Fibroblast of gingiva (primary cell): Measurements from ENCODE around the gene METTL22.

Experiments
- DNase-seq: peaks from one replicate; pipeline ENCODE4 v3.0.0-alpha.2; 2011; ENCODE audit warnings: low read depth

METTL22 gene

DNA sequence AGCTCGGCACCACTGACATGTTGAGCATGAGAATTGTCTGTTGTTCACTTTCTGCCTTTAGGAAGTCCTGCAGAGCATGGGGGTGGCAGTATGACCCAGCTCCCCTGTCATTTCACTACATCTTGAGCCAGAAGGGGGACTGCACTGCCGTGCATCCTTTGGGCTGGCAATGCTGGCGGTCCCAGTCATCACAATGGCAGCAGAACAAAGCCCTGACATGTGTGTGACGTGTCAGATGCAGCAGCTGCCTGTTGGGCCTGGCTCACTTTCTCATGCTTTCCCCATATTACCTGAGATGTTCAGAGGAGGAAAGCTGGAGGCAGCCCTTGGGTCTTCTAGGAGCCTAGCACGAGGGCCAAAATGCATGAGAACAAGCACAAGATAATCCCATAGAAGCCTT lies 46.6 kb downstream of the METTL22 start:
- no peak for DNase-seq

DNA sequence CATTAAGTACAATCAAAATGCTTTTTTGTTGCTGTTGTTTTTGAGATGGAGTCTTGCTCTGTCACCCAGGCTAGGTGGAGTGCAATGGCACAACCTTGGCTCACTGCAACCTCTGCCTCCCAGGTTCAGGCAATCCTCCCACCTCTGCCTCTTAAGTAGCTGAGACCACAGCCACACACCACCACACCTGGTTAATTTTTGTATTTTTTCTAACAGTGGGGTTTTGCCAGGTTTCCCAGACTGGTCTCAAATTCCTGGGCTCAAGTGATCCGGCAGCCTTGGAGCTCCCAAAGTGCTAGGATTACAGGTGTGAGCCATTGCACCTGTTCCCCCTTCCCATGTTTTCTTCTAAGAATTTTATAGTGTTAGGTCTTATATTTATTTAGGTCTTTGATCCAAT lies 48.0 kb downstream of the METTL22 start:
- no peak for DNase-seq

DNA sequence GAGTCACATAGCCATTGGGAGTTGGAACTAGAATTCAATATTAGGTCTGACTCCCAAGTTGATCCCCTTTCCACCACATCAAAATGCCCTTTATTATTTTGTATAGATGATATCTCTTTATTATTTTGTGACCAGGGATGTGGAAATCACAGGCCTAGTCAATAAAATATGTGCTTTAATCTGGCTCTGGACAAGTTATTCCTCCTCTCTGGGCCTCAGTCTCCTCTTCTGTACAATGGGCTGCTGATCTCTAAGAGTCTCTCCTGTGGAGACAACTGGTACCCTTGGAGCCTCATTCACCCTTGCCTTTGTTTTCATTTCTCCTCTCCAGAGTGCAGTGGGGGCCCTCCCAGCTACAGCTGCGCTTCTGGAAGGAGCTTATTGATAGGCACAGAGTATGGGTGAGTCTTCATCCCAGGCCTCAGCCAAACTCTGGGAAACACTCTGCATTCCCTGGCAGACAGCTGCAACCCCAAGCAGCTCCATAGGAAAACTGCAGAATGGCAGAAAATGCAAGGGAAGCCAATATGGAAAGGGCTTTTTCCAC lies 48.6 kb downstream of the METTL22 start:
- DNase-seq = no peak

DNA sequence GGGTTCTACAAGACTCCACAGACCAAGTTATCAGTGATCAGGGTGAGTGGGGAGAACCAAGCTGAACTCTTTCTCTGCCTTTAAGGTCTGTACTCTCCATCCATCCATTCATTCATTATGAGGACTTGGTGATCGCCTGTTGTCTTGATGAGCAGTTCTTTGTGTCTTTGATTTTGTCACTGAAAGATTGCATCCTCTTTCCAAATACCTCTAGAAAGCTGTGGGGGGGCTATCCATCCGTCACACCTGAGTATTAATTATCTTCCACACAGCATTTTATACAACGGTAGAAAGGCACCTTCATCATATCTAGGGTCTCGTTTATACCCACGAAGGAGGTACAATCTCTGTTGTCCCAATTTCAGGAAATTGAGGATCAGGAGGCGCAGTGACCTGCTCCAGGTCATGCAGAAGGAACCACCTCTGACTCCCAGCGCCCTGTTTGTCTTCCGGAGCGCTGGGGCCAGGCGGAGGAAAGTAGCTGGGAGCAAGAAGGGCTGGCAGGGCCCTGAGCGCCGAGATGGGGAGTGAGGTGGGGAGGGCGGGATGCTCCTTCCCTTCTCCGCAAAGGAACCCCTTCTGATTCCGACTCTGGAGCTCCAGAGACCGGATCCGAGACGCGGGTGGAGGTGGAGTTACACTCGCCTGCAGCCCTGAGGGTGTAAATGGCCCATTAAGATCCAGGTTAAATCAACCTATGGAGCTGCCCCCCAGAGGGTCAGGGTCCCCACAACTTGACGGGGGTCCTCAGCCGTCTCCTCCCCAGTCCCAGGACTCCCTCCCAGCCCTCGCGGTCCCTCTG lies 52.3 kb downstream of the METTL22 start:
- no peak for DNase-seq

DNA sequence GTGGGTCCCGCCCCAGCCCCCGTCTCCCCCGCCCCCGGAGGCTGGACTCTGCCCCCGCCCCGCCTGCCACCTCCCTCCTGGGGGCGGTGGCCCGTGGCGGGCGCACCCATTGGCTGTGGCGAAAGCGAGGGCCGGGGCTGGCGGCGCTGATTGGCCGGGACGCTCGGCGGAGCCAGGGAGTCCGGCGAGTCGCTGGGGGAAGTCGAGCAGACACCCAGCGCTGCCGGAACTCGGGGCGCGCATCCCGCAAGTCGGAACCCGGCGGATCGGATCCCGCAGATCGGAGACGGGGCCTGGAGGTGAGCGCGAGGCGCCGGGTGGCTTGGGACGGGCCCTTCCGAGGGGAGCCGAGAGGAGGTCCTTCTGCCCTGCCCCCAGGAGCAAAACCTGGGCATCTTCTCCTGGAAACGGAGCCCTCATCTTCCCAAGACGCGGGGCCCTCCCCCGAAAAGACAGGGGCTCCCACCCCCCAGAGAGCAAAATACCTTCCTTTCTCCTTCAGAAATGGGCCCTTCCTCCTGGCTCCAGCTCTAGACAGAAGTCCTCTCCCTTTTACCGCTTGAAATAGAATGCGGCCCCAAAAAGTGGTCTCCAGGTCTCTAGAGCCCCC lies 53.0 kb downstream of the METTL22 start, which contains the start of gene ABAT:
Gene ABAT (plus strand): TSS at position 205 of the 610 bp plus-strand sequence. CDS start 61,123 bp downstream, outside the sequence.
- peak; percentile 75 for DNase-seq

DNA sequence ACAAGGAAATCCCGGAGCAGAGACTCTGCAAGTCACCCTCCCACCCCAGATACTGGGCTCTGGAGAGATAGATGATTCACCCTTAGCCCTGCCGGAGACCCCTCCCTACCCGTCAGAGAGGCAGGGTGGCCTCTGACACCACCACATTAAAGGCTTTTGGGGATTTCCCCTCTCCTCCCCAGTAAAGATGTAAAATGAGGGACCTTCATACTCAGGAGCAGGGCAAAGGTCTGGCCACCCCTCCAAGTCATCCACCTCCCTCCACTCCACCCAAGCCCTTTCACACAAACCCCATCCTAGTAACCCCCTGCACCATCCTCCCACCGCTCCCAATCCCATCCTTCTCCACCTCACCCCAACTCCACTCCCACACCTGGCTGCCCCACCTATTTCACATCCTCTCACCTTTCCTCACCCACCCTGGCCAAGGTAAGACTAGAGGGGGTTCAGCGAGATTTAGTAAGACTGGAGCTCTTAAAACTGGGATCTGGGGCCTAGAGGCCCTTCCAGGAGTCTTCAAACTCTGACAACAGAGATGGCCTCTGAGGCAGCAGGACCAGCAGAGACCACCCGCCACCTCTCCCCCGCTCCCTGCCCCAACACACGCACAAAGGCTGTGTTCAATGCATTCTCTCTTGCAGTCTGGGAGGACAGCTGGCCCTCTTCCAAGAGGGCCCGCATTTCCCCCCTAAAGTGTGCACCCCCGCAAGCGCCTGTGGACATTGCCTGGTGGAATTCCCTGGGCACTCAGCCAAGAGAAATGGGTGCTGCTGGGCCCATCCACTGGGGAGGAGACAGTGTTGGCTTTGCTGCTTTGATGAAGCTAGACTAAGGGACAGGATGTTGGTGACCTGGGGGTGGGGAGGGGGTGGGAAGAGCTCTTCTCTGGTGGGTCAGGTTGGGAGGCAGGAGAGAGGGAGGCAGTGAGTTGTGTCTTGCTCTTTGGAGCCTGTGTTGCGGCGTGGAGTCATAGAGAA lies 54.0 kb downstream of the METTL22 start:
- DNase-seq = no peak

DNA sequence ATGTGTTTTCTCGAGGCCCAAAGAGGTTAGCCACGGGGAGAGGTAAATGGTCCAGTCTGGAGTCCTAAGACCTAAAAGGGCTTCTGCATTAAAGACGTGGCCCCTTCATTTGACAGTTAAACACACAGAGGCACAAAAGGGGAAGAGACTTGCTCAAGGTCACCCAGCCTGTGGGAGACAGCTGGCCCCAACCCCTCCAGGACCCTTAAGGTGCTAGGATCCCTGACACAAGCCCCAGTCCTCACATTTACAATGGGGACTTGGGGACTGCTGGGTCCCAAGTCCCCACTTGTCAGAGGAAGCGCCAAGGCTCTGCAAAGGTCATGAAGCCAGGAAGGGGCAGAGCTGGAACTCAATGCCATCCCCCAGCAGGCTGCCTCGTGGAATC lies 54.7 kb downstream of the METTL22 start:
- no peak for DNase-seq

DNA sequence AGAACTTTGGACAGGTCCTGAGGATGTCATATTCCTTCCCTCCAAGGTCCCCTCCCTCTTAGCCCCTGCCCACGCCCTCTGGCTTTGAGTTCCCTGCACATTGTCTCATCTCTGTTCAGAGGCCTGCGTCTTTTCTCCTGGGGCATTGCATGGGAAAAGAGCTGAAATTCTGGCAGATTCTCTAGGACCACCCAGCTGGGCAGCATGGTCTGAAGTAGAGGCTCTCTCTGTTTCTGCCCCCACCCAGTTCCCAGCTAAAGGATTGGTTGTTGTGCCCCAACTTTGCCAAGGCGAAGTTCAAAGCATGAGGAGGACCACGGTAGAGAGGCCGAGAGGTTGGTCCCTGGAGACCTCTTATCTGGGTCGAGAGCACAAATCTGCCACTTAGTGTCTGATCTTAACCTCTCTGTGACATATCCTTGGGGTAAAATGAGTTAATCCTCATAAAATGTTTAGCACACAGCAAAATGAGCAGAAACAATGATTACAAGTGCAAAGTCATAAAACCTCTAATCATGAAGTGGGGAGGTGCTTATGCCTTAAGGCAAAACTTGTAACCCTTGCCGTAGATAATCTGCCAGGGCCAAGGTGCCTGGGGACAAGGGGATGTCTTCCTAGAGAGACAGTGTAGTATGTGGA lies 55.4 kb downstream of the METTL22 start:
- no peak for DNase-seq

DNA sequence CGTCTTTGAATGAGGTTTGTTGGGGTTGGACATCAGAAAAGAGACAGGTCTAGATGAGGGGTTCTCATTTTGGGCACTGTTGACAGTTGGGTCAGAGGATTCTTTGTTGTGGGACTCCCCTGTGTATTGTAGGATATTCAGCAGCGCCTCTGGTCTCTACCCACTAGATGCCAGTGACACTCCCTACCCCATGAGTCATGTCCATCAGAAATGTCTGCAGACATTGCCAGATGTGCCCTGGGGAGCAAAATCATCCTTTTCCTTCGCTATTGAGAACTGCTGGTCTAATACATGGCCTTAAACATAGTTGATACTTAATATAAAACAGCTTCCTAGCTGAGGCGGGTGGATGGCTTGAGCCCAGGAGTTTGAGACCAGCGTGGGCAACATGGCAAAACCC lies 56.0 kb downstream of the METTL22 start:
- DNase-seq = peak; percentile 26

DNA sequence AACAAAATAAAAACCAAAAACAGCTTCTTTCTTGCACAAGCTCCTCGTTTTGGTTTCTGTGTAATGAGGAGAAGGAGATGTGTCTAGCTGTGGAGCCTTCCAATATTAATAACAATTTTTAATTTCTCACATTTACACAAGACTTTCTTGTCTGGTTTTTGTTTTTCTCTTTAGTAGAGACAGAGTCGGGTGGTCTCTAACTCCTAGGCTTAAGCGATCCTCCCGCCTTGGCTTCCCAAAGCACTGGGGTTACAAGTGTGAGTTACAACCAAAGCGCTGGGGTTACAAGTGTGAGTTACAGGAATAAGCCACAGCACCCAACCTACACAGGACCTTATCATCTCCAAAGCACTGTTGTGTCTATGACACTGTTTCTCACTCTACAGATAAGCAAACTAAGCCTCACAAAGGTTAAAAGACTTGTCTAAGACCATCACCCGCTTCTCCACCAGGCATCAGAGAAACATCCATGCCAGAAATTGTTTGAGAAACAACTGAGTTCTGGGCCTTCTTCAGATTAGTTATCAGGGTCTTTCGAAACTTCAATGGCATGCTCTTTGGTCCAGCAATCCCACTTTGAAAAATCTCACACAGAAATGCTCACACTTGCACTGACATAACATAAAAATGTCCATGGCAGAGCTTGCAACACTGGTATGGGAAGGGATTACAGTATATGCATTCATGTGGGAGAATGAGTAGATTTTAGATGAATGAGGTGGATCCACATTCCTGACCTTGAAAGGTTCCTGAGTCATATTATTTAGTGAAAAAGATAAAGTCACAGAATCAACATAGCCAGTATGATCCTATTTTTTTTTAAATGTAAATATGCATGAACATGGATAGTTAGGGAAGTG lies 56.8 kb downstream of the METTL22 start:
- no peak for DNase-seq

DNA sequence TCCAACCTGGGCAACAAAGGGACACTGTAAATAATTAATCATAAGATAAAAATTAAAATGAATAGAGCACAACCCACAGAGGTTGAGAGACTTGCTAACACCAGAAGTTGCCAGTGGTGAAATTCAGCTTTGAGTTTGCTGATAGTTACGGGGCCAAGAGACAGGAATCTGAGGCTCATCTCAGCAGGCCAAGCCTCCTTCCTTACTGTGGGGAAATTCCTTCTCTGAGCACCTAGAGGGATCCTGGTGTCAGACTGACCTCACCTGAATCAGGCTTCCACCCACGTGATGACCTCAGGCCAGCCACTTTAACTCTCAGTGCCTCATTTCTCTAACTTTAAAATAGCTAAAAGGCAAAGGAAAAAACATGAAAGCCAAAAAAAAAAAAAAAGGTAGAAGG lies 57.7 kb downstream of the METTL22 start:
- no peak for DNase-seq

DNA sequence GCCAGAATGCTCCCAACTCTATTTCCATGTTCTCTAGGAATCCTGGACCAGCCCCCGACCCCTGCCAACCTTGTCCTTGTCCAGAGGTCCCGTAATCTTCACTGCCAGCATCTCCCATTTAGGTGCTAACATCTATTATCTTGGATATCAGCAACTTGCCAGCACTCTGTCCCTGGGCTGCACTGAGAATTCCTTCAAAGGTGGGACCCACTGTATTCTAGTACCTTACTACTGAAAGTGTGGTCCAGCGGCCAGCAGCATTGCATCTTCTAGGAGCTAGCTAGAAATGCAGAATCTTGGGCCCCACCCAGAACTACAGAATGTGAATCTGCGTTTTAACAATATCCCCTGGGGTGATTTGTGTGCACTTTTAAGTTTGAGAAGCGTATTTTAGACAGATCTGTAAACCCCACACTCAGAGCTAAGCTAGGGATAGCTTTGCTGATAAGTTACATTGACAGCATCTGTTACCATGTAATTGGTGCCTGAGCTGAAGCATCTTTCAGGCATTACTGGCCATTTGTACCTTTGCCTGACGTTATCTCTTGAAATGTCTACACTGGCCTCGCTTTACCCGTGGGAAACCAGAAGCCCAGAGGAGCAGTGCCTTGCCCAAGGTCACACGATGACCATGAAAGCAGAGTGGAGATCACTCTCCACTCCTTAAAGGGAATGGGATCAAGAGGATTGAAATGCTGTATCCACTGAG lies 61.2 kb downstream of the METTL22 start:
- no peak for DNase-seq

DNA sequence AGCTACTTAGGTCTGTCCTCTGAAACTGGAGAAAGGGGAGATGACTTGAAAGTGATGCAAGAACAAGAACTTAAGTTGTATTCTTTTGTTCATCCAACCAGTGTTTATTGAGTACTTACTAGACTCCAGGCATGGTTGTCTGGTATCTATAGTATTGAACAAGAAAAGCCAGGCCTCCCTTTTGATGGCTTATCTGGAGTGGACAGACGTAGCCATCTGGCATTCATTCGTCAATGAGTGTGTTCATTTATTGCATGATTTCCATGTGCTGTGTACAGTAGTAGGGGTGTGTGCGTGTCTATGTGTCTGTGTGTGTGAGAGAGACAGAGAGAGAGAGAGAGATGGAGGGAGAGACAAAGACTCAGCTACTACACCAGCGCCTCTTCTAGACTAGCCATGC lies 62.1 kb downstream of the METTL22 start:
- DNase-seq = no peak

DNA sequence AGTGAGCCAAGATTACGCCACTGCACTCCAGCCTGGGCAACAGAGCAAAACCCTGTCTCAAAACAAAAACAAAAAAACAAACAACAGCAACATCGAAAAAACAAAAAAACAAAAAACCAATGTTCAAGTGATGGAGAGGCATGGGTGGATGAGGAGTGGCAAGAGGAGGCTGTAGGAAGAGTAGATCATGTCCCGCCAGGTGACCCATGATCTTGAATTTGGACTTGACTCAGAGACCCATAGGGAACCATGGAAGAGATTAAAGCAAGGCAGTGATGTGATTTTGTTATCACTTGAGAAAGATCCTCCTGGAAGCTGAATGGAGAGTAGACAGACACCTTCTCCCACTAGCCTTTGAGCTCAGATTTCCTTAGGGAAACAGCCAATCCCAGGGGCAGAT lies 64.1 kb downstream of the METTL22 start:
- no peak for DNase-seq

DNA sequence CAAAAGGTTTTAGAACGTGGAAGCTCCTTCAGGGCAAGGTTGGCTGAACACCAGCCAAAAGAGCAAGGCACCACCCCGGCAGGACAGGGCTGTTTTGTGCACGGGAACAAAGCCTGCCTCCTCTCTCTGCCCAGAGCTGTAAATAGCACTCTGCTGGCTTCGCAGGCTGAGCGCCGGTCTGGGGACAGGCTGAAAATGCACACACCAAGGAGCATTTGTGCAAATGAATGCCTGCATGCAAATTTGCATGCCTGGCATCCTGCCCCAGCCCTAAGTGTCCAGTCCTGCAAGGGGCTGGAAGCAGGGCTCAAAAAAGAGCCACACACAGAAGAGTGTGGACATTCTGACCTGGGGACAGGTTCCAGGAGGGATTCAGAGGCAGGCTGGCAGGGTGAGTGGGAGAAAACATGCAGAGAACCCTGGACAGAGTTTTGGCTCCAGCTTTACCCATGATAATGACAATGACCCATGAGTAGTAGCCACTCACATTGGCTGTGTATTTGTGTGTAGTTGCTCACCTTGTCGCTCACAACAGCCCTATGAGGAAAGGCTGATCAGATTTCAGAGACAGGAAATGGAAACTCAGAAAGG lies 64.6 kb downstream of the METTL22 start:
- no peak for DNase-seq

DNA sequence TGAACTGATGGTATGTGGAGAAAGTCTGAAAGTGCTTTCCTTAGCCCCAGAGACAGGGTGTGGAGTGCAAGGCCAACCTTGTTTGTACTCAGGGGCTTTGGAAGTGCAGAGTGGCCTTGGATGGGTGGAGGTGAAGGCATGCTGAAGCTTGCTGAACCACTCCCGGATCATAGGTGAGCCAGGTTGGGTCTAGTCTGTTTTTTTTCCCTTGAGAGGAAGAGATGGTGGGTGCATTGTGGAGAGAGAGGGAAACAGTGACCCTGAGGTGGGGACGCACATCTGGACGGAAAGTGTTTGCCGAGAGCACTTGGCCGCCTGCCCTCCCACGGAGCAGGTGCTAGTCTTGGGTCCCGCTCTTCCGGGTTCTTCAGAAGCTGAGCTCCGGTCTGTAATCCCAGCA lies 65.4 kb downstream of the METTL22 start:
- no peak for DNase-seq

DNA sequence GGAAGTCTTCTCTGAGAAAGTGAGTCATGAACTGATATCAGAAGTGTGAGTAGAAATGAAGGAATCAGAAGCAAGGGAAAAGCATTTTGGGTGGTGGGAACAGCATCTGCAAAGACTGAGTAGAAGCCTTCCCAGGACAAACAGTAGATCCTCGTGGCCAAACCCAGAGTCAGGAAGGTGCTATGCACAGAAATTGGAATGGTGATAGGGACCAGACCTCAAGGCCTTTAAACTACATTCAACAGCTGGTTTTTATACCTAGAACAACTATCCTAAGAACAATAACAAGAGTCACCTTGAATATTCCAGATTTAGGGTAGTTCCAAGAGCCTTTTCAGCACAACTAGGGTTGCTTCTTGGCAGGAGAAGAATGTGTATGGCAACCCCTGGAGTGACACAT lies 68.2 kb downstream of the METTL22 start:
- no peak for DNase-seq

DNA sequence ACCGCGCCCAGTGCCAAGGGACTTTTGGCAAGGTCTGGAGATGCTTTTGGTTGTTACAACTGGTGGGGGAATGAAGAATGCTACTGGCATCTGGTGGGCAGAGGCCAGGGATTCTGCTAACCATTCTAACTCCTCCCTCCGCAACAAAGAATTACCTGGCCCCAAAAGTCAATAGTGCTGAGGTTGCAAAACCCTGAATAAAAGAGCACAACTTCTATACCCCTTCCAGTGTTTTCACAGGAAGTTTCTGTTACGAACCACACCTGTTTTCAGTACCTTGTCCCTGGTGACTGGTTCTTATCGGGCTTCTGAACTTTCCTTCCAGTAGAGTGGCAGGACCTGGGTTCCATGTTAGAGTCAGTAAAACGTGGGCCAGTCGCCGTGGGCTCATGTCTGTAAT lies 70.2 kb downstream of the METTL22 start:
- no peak for DNase-seq

DNA sequence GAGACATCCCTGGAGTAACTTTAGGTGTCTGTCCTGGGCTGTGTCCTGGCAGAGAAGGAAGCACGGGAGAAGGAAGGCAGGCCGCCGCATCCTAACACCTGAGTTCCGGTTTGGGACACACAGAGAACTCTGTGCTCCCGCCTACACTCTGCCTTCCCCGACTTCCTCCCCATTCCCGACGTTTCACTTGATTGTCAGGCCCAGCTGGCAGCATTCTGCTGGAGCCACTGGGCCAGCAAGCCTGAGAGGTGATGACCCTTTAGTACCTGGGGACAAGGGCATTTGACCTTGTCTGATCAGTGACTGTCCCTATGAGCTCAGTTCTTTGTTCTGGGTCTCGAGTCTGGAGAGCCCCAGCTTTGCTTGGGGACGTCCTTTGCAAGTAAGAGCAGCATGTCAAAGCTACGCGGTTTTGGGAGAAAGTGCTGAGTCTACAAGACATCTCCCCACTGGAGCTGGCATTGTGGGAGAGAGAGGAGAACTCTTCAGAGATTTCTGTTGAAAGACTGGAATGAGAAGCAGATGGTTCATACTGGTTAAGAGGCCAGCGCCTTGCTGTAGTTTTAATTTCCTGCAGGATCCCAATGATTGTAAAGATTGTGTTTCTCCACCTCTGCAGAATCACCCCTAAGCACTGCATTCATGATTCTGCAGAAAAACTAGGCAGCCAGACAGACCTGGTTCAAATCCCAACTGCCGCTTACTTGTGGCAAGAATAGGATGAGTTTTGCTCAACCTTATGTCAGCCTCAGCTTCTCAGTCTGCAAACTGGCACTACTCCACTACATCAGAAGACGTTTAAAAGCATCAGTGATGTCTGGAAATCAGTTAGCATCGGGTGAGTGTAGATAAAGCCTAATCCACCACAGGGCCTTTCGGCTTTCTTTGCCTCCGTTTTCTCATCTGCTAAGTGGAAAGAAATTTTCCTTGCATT lies 73.6 kb downstream of the METTL22 start:
- no peak for DNase-seq
